HEK293 (cell line): Measurements from ENCODE around the gene DTX3L.
A peak's percentile ranks its signal among the peaks of the same experiment; 100 is the strongest.

Experiments used
- BCL11A ChIP-seq: fragments of 450-650 bp; formaldehyde crosslinking; IDR thresholded peaks from 2 replicates; pipeline ENCODE4 v1.5.1; 2016; ENCODE audit warnings: low read depth, missing biosample characterization, missing genetic modification characterization
- ELK4 ChIP-seq: IDR thresholded peaks from 2 replicates; pipeline ENCODE4 v1.6.1; 2011; ENCODE audit warnings: mild to moderate bottlenecking, low read depth, low read length, borderline replicate concordance
- GLI2 ChIP-seq: fragments of 450-650 bp; formaldehyde crosslinking; IDR thresholded peaks from 2 replicates; pipeline ENCODE4; 2017; ENCODE audit warnings: missing biosample characterization, missing genetic modification characterization, low read depth, borderline replicate concordance
- GLI4 ChIP-seq: fragments of 450-650 bp; formaldehyde crosslinking; IDR thresholded peaks from 2 replicates; pipeline ENCODE4 v1.5.1; 2016; ENCODE audit warnings: missing biosample characterization, missing genetic modification characterization
- GLIS1 ChIP-seq: fragments of 450-650 bp; formaldehyde crosslinking; IDR thresholded peaks from 2 replicates; pipeline ENCODE4 v1.5.1; 2016; ENCODE audit warnings: missing biosample characterization, missing genetic modification characterization
- HOXD13 ChIP-seq: sonication (generic); formaldehyde crosslinking; IDR thresholded peaks from 2 replicates; pipeline ENCODE4 v1.8.0; 2022; ENCODE audit warnings: missing genetic modification reagents, borderline replicate concordance
- KLF10 ChIP-seq: fragments of 450-650 bp; IDR thresholded peaks from 2 replicates; pipeline ENCODE4 v1.5.1; 2018; ENCODE audit warnings: missing biosample characterization, mild to moderate bottlenecking, missing genetic modification characterization
- KLF8 ChIP-seq: fragments of 450-650 bp; formaldehyde crosslinking; IDR thresholded peaks from 2 replicates; pipeline ENCODE4 v1.5.1; 2016; ENCODE audit warnings: missing biosample characterization, missing genetic modification characterization
- MYNN ChIP-seq: fragments of 450-650 bp; formaldehyde crosslinking; IDR thresholded peaks from 2 replicates; pipeline ENCODE4 v1.5.1; 2016; ENCODE audit warnings: missing biosample characterization, missing genetic modification characterization, borderline replicate concordance
- PRDM4 ChIP-seq: fragments of 450-650 bp; formaldehyde crosslinking; IDR thresholded peaks from 2 replicates; pipeline ENCODE4 v1.5.1; 2017; ENCODE audit warnings: missing biosample characterization, missing genetic modification characterization
- PRDM6 ChIP-seq: fragments of 450-650 bp; formaldehyde crosslinking; IDR thresholded peaks from 2 replicates; pipeline ENCODE4 v1.5.1; 2017; ENCODE audit warnings: missing biosample characterization, missing genetic modification characterization
- SALL2 ChIP-seq: fragments of 450-650 bp; formaldehyde crosslinking; IDR thresholded peaks from 2 replicates; pipeline ENCODE4 v1.5.0; 2017; ENCODE audit warnings: missing biosample characterization, mild to moderate bottlenecking, missing genetic modification characterization, borderline replicate concordance
- SP2 ChIP-seq: fragments of 450-650 bp; formaldehyde crosslinking; IDR thresholded peaks from 2 replicates; pipeline ENCODE4 v1.5.1; 2016; ENCODE audit warnings: missing biosample characterization, missing genetic modification characterization
- SP7 ChIP-seq: fragments of 450-650 bp; formaldehyde crosslinking; IDR thresholded peaks from 2 replicates; pipeline ENCODE4 v1.5.1; 2016; ENCODE audit warnings: missing biosample characterization, missing genetic modification characterization
- YY2 ChIP-seq: fragments of 450-650 bp; formaldehyde crosslinking; IDR thresholded peaks from 2 replicates; pipeline ENCODE4 v1.5.1; 2016; ENCODE audit warnings: missing biosample characterization, missing genetic modification characterization
- ZBTB21 ChIP-seq: fragments of 450-650 bp; formaldehyde crosslinking; IDR thresholded peaks from 2 replicates; pipeline ENCODE4 v1.5.1; 2017; ENCODE audit warnings: missing biosample characterization, missing genetic modification characterization
- ZFP37 ChIP-seq: fragments of 450-650 bp; formaldehyde crosslinking; IDR thresholded peaks from 2 replicates; pipeline ENCODE4 v1.5.1; 2016; ENCODE audit warnings: missing biosample characterization, missing genetic modification characterization
- ZNF132 ChIP-seq: fragments of 450-650 bp; formaldehyde crosslinking; IDR thresholded peaks from 2 replicates; pipeline ENCODE4 v1.5.1; 2017; ENCODE audit warnings: missing biosample characterization, missing genetic modification characterization, borderline replicate concordance
- ZNF19 ChIP-seq: fragments of 450-650 bp; formaldehyde crosslinking; IDR thresholded peaks from 2 replicates; pipeline ENCODE4; 2016; ENCODE audit warnings: missing biosample characterization, missing genetic modification characterization, low read depth
- ZNF24 ChIP-seq: fragments of 450-650 bp; formaldehyde crosslinking; IDR thresholded peaks from 2 replicates; pipeline ENCODE4 v1.5.1; 2016; ENCODE audit warnings: missing biosample characterization, missing genetic modification characterization
- ZNF266 ChIP-seq: fragments of 450-650 bp; formaldehyde crosslinking; IDR thresholded peaks from 2 replicates; pipeline ENCODE4 v1.5.1; 2016; ENCODE audit warnings: missing biosample characterization, missing genetic modification characterization, low read depth
- ZNF274 ChIP-seq, 2 experiments: fragments of 200-500 bp in 1 of 2; fragments of 450-650 bp in 1 of 2; sonication (Bioruptor generic) in 1 of 2; formaldehyde crosslinking in 1 of 2; IDR thresholded peaks; 2 replicates each; pipeline versions ENCODE4 v1.5.1 to v1.6.1; 2014 to 2016; ENCODE audit warnings: borderline replicate concordance in 1 of 2, inconsistent platforms in 1 of 2, low read length in 1 of 2, missing biosample characterization in 1 of 2, missing genetic modification characterization in 1 of 2
- ZNF292 ChIP-seq: fragments of 450-650 bp; formaldehyde crosslinking; IDR thresholded peaks from 2 replicates; pipeline ENCODE4 v1.5.1; 2016; ENCODE audit warnings: low read depth, missing biosample characterization, missing genetic modification characterization, borderline replicate concordance
- ZNF302 ChIP-seq: fragments of 450-650 bp; formaldehyde crosslinking; IDR thresholded peaks from 2 replicates; pipeline ENCODE4 v1.5.1; 2016; ENCODE audit warnings: missing biosample characterization, missing genetic modification characterization, low read depth
- ZNF398 ChIP-seq: fragments of 450-650 bp; formaldehyde crosslinking; IDR thresholded peaks from 2 replicates; pipeline ENCODE4 v1.5.1; 2017; ENCODE audit warnings: missing biosample characterization, missing genetic modification characterization
- ZNF449 ChIP-seq: fragments of 450-650 bp; formaldehyde crosslinking; IDR thresholded peaks from 2 replicates; pipeline ENCODE4 v1.5.1; 2017; ENCODE audit warnings: missing biosample characterization, mild to moderate bottlenecking, missing genetic modification characterization, moderate library complexity
- ZNF501 ChIP-seq: fragments of 450-650 bp; formaldehyde crosslinking; IDR thresholded peaks from 2 replicates; pipeline ENCODE4 v1.5.1; 2016; ENCODE audit warnings: missing biosample characterization, missing genetic modification characterization
- ZNF549 ChIP-seq: fragments of 450-650 bp; IDR thresholded peaks from 2 replicates; pipeline ENCODE4 v1.5.1; 2018; ENCODE audit warnings: missing biosample characterization, missing genetic modification characterization, mild to moderate bottlenecking, inconsistent platforms, moderate library complexity
- ZNF560 ChIP-seq: fragments of 450-650 bp; formaldehyde crosslinking; IDR thresholded peaks from 2 replicates; pipeline ENCODE4 v1.5.1; 2017; ENCODE audit warnings: missing biosample characterization, missing genetic modification characterization, borderline replicate concordance
- ZNF660 ChIP-seq: fragments of 450-650 bp; IDR thresholded peaks from 2 replicates; pipeline ENCODE4 v1.5.1; 2018; ENCODE audit warnings: missing biosample characterization, mild to moderate bottlenecking, missing genetic modification characterization
- ZNF670 ChIP-seq: fragments of 450-650 bp; formaldehyde crosslinking; IDR thresholded peaks from 2 replicates; pipeline ENCODE4 v1.5.1; 2016; ENCODE audit warnings: missing biosample characterization, missing genetic modification characterization, low read depth
- ZNF677 ChIP-seq: fragments of 450-650 bp; IDR thresholded peaks from 2 replicates; pipeline ENCODE4 v1.5.0; 2018; ENCODE audit warnings: missing biosample characterization, mild to moderate bottlenecking, missing genetic modification characterization, moderate library complexity
- ZNF785 ChIP-seq: fragments of 450-650 bp; formaldehyde crosslinking; IDR thresholded peaks from 2 replicates; pipeline ENCODE4 v1.5.1; 2016; ENCODE audit warnings: missing biosample characterization, missing genetic modification characterization

DTX3L gene

GRCh38 chr3:122572940-122573412 lies 8.8 kb downstream of the DTX3L start (continued):
- TF ChIP-seq PRDM6 (tag by site-specific recombination): no peak
- TF ChIP-seq KLF10: no peak
- no peak for TF ChIP-seq ZNF19 (tag by site-specific recombination)
- TF ChIP-seq ZNF560 (tag by site-specific recombination): no peak
- no peak for TF ChIP-seq ZNF132 (tag by site-specific recombination)
- TF ChIP-seq BCL11A: no peak
- TF ChIP-seq ZNF660 (tag by site-specific recombination): 0 out of 2 replicates have a peak, but pooled peaks have one; percentile 49
- peak; percentile 76; the same call in 1 of the 2 replicates for TF ChIP-seq SP7 (tag by site-specific recombination)
- no peak for TF ChIP-seq ZNF302 (tag by site-specific recombination)
- peak; percentile 70 for TF ChIP-seq ZNF24 (tag by site-specific recombination)
- no peak for TF ChIP-seq GLI4 (tag by site-specific recombination)
- no peak for TF ChIP-seq ZNF449 (tag by site-specific recombination)
- no peak for TF ChIP-seq YY2 (tag by site-specific recombination)
- TF ChIP-seq KLF8 (tag by site-specific recombination): no peak
- TF ChIP-seq ZNF292: no peak
- TF ChIP-seq ZBTB21 (tag by site-specific recombination): no peak
- no peak for TF ChIP-seq ZNF677 (tag by site-specific recombination)
- no peak for TF ChIP-seq ZNF549 (tag by site-specific recombination)
- TF ChIP-seq PRDM4 (tag by site-specific recombination): no peak
- TF ChIP-seq ZNF670 (tag by site-specific recombination): no peak
- peak; percentile 67 for TF ChIP-seq GLIS1 (tag by site-specific recombination)
- no peak for TF ChIP-seq ZFP37 (tag by site-specific recombination)
- no peak for TF ChIP-seq SALL2 (tag by site-specific recombination)
- no peak for TF ChIP-seq ZNF274 (IDR thresholded peaks at IDR 0.05; ENCODE audit: low read length)
- TF ChIP-seq ZNF274 (tag by site-specific recombination; IDR thresholded peaks at IDR 0.05; ENCODE audit: borderline replicate concordance): no peak
- TF ChIP-seq ZNF785 (tag by site-specific recombination): no peak
- 0 out of 2 replicates have a peak, but pooled peaks have one; percentile 9 for TF ChIP-seq SP2 (tag by site-specific recombination)
- no peak for TF ChIP-seq MYNN
- TF ChIP-seq ZNF266 (tag by site-specific recombination): no peak
- no peak for TF ChIP-seq HOXD13 (CRISPR knock-in tag)
- TF ChIP-seq ELK4: no peak
- no peak for TF ChIP-seq GLI2
- TF ChIP-seq ZNF398 (tag by site-specific recombination): peak; percentile 55; the same call in 1 of the 2 replicates
- TF ChIP-seq ZNF501 (tag by site-specific recombination): no peak
